NCI-H128 (cell line): ENCODE measurements around the gene SSNA1.
"Not testable (repeated sequence)": the region's sequence is repeated elsewhere in the genome, so short reads cannot be mapped to it uniquely, and the experiment has no call there.

ENCODE experiments used
- DNase-seq: peaks from one replicate; lab custom pipeline; 2025; ENCODE audit not compliant: unreplicated experiment; lab: John Stamatoyannopoulos, UW

SSNA1 gene

GRCh38 chr9:137230705-137231371, 42.4 kb downstream of the SSNA1 start, which contains the start of gene SLC34A3:
TSS of gene SLC34A3 (plus strand) at chr9:137230901. CDS start at chr9:137231703, 802 bp downstream.
- DNase-seq: no peak

- DNase-seq: no peak
These were observed 43.0 kb downstream of the SSNA1 start for GRCh38 chr9:137231372-137232039.

- DNase-seq: no peak
These were observed 43.6 kb downstream of the SSNA1 start for GRCh38 chr9:137232101-137232500.

- no peak for DNase-seq
These were observed 44.0 kb downstream of the SSNA1 start for GRCh38 chr9:137232510-137232909.

- DNase-seq: no peak
These were observed 44.9 kb downstream of the SSNA1 start for GRCh38 chr9:137233143-137233980.

- DNase-seq: no peak
These were observed 45.7 kb downstream of the SSNA1 start for GRCh38 chr9:137234055-137234697.

- no peak for DNase-seq
These were observed 46.4 kb downstream of the SSNA1 start for GRCh38 chr9:137234758-137235423.

GRCh38 chr9:137235424-137236237, 47.2 kb downstream of the SSNA1 start:
- no peak for DNase-seq

GRCh38 chr9:137236238-137236935, 47.9 kb downstream of the SSNA1 start:
- peak; percentile 81 for DNase-seq

GRCh38 chr9:137236936-137237421, 48.5 kb downstream of the SSNA1 start:
- DNase-seq: peak; percentile 31

GRCh38 chr9:137237759-137238726, 49.6 kb downstream of the SSNA1 start:
- DNase-seq: no peak

- DNase-seq: not testable (repeated sequence)
These were observed 51.2 kb downstream of the SSNA1 start for GRCh38 chr9:137239541-137240200.
